ENCODE results near the gene CIDEB. TPM values are rescaled to one million over a fixed set of nuclear protein-coding genes. Genes with fewer than 3 reads are reported as not detected.

Gene CIDEB
- total and polyA plus RNA-seq, 2 of the 8 experiments (the other 6 are each of a cell fraction or from before 2014, with no cell fraction given): 0.11 TPM; not detected in 1

- TF ChIP-seq RNF2 (IDR thresholded peaks at IDR 0.05; ENCODE audit: borderline replicate concordance, low read depth, low read length, missing control alignments, poor library complexity, severe bottlenecking) (no peak), SAP30 (IDR thresholded peaks at IDR 0.05; ENCODE audit: insufficient read depth, insufficient replicate concordance, low read length) (no peak)
Measured at GRCh38 chr14:24322672-24323071, 14.9 kb upstream of the CIDEB start (continued).
